ENCODE measurements around the gene UGT1A4.

GRCh38 chr2:233815861-233816260 is 97.3 kb downstream of the UGT1A4 start:
- TF ChIP-seq CTCF (IDR thresholded peaks at IDR 0.05 in 4 of 5, conservative IDR thresholded peaks at IDR 0.05 in 1 of 5) (no peak), POLR2A (IDR thresholded peaks at IDR 0.05) (no peak)

Measured in gastrocnemius medialis (tissue), 4 donors.